Measurements from ENCODE around the gene LRRC72.
A peak's percentile ranks its signal among the peaks of the same experiment; 100 is the strongest.
"Not testable (repeated sequence)": the region's sequence is repeated elsewhere in the genome, so short reads cannot be mapped to it uniquely, and the experiment has no call there.

The LRRC72 gene

GRCh38 chr7:16529697-16530096, 3.1 kb downstream of the LRRC72 start:
- DNase-seq = no peak

GRCh38 chr7:16531707-16532106, 5.1 kb downstream of the LRRC72 start:
- DNase-seq = no peak

GRCh38 chr7:16532272-16532671, 5.6 kb downstream of the LRRC72 start:
- no peak for DNase-seq

- no peak for DNase-seq
Measured at GRCh38 chr7:16535500-16535899, 8.9 kb downstream of the LRRC72 start.

- DNase-seq = not testable (repeated sequence)
Measured at GRCh38 chr7:16540559-16540958, 13.9 kb downstream of the LRRC72 start.

- no peak for DNase-seq
Measured at GRCh38 chr7:16542401-16542800, 15.8 kb downstream of the LRRC72 start.

GRCh38 chr7:16543456-16543855, 16.8 kb downstream of the LRRC72 start:
- no peak for DNase-seq

- no peak for DNase-seq
Measured at GRCh38 chr7:16546921-16547505, 20.4 kb downstream of the LRRC72 start.

- no peak for DNase-seq
Measured at GRCh38 chr7:16548428-16548827, 21.8 kb downstream of the LRRC72 start.

GRCh38 chr7:16550671-16551070, 24.0 kb downstream of the LRRC72 start:
- no peak for DNase-seq

GRCh38 chr7:16554518-16555236, 28.1 kb downstream of the LRRC72 start:
- DNase-seq = no peak

- no peak for DNase-seq
Measured at GRCh38 chr7:16556359-16556758, 29.7 kb downstream of the LRRC72 start.

- DNase-seq = no peak
Measured at GRCh38 chr7:16558761-16559302, 32.2 kb downstream of the LRRC72 start.

- DNase-seq = no peak
Measured at GRCh38 chr7:16559497-16560179, 33.0 kb downstream of the LRRC72 start.

- DNase-seq = no peak
Measured at GRCh38 chr7:16561943-16562342, 35.3 kb downstream of the LRRC72 start.

- DNase-seq = no peak
Measured at GRCh38 chr7:16562456-16563220, 36.0 kb downstream of the LRRC72 start.

- peak; percentile 20 for DNase-seq
Measured at GRCh38 chr7:16563281-16564022, 36.8 kb downstream of the LRRC72 start.

- no peak for DNase-seq
Measured at GRCh38 chr7:16564023-16564380, 37.4 kb downstream of the LRRC72 start.

GRCh38 chr7:16564909-16565426, 38.3 kb downstream of the LRRC72 start:
- DNase-seq = peak; percentile 60

GRCh38 chr7:16571941-16572340, 45.3 kb downstream of the LRRC72 start:
- no peak for DNase-seq

GRCh38 chr7:16579216-16579615, 52.6 kb downstream of the LRRC72 start:
- no peak for DNase-seq

- no peak for DNase-seq
Measured at GRCh38 chr7:16581286-16581685, 54.7 kb downstream of the LRRC72 start.
